ENCODE results near the gene SLCO3A1.
"Not testable (repeated sequence)": the region's sequence is repeated elsewhere in the genome, so short reads cannot be mapped to it uniquely, and the experiment has no call there.

The SLCO3A1 gene

DNA sequence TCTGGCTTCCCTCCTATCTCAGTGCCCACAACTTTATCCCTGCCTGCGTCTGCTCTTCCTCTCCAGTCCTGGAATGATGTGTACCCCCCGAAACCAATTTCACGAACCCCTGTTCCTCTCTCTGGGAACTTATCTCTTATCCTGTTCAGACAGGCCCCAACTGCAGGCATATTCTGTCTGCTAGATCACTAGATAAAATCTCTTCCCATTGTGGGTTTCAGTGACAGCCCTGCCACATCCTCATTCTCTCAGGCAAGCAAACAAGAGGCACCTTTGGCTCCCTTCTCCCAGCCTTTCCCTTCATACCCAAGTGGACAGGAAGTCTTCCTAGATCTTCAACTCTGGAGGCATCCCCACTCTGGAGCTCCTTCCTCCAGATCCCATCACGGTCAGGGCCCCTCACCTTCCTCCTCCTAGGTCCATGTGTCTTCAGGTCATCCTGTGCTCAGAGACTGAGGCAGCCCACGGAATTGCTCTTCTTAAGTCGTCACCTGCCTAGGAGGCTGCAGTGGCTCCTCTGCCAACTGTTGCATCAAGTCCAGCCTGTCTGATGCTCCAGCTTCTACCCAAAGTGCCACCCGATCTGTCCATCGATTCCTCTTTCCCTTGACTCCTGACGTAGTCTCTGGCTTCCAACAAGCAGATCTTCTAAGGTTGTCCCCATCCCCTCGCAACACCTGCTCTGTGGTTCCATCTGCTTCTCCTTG is 190.8 kb downstream of the SLCO3A1 start:
- no peak for DNase-seq

DNA sequence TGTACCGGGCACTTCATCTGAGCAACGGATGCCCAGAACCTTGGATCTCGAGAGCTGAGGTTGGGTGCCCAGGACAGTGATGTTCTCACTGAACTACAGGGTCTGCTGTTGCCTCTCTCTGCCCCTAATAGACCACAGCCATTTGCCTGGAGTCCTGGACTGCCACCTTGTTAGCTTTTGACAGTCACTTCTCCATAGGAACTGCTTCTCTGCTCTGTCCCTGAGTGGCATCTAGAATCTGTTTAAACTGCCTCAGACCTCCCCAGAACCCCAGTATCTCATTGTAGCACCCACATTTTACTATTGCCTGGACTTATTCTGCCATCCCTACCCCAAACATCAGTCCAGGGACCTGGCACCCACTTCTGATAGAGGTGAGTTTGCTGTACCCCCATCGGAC is 194.4 kb downstream of the SLCO3A1 start:
- DNase-seq: no peak

- DNase-seq: no peak
Observed at GRCh38 chr15:92048739-92049138, 195.2 kb downstream of the SLCO3A1 start.

GRCh38 chr15:92049290-92049989 is 195.9 kb downstream of the SLCO3A1 start:
- DNase-seq: no peak

DNA sequence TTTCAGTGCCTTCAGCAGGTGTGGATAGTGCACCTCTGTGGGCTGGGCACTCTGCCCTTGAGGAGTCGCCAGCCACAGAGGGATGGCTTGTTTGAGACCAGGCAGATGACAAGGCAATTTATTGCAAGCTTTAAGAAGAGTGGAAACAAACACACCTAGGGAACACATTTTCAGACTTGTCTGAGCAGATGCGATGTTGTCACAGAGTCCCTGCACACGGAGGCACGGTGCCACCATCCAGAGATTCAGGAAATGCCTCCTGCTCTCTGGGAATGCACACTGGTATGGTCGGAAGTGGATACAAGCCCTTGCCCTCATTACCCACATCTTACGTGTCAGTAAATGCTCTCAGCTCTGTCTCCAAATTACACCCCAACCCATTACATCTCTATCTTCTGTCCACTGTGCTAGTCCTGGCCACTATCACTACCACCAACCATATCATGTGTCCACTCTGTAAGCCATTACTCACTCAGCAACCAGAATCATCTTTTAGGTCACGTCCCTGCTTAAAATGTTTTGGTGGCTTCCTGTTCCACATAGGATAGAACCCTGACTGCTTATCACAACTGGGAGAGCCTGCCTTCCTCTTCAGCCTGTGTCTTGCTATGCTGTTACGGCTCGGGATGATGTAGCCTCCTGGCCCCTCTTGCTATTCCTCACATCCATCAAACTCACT is 196.9 kb downstream of the SLCO3A1 start:
- no peak for DNase-seq

DNA sequence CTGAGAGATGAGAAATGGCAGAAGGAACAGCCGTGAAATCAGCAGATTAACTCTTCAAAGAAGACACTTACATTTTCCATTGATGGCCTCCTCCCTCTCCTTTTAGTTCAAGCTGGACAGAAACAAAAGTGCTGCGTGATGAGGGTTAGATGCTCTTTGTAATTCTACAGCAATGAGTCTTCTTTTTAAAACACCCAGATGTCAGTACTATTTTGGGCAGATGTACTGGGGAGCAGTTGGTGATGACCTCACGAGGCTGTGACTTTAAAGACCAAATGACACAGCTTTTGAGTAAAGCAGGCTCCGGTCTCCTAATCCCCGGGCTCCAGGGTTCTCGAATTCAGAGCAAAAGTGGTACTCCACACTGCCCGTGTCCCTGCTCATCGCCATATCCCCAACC is 198.2 kb downstream of the SLCO3A1 start:
- DNase-seq: no peak

- DNase-seq: no peak
Observed at GRCh38 chr15:92053753-92054316, 200.3 kb downstream of the SLCO3A1 start.

DNA sequence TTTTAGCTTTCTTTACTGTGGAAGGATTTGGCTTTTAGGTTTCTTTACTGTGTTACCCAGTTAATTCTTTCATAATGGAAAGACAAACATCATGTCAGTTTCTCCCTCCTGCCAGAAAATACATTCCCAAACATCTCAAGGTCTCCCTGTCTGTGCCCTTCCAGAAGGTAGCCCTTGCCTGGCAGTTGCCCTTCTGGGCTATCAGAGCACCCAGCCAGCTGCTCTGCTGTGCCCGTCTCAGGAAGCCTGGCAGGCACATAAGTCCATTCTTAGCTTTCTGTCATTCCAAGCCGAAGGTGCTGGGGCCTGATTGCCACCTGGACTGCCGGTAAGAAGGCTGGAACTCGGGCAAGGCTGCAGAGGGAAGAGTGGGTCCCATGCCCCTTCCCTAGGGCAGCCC is 203.4 kb downstream of the SLCO3A1 start:
- DNase-seq: no peak

- DNase-seq: no peak
Observed at GRCh38 chr15:92059036-92059970, 205.8 kb downstream of the SLCO3A1 start.

- DNase-seq: not testable (repeated sequence)
Observed at GRCh38 chr15:92059971-92060311, 206.4 kb downstream of the SLCO3A1 start.

- DNase-seq: no peak
Observed at GRCh38 chr15:92061511-92062195, 208.1 kb downstream of the SLCO3A1 start.

GRCh38 chr15:92062505-92062904 is 209.0 kb downstream of the SLCO3A1 start:
- no peak for DNase-seq

DNA sequence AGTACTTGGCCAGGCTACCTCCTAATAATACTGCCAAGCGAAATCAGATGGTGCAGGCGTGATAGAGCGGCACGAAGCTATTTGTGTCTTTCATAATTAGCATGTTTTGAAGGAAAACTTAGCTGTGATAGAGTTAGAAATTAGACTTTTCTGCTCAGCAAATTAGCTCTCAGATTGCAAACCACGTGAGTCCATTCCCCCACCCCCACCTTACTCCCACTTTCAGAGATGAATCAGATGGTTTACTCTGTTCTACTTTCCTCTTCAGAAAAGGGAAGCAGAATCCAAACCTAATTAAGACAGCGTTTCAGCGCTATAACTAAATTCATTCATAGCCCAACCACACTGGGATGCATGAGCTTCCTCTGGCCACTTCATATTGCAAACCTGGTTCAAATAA is 214.6 kb downstream of the SLCO3A1 start:
- DNase-seq: no peak

- DNase-seq: no peak
Observed at GRCh38 chr15:92069308-92070250, 216.1 kb downstream of the SLCO3A1 start.

- not testable (repeated sequence) for DNase-seq
Observed at GRCh38 chr15:92070251-92070650, 216.7 kb downstream of the SLCO3A1 start.

GRCh38 chr15:92071045-92071634 is 217.6 kb downstream of the SLCO3A1 start:
- DNase-seq: no peak

DNA sequence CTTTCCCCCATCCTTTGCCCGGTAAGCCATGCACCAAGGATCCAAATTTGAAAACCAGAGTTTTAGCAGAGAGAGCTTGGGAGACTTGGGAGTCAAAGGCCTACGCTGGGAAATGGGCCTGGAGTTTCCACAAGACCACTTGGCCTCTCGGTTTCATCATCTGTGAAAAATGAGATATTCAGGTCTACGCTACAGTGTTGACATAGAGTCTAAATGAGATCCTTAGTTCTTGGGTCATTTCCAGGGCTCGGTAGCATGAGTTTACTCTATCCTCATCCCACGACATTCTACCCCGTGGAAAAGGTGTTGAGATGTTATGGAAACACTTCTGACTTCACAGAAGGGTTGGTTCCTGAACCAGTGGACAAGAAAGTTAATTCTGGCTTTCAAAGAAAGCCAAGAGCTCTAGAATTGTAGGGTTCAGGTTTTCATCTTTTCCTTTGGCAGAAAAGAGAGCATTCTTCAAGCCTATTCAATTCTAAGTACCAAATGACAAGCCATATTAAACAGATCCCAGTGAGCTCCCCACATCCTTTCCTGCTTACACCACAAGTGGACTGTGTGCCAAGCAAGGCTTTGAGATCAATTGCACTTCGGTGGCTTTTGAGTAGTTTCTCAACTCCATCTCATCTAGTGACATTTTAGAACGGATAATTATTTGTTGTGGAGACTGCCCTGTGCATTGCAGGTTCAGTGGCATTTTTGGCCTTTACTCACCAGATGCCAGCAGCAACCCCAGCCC is 219.7 kb downstream of the SLCO3A1 start:
- DNase-seq: no peak

- DNase-seq: no peak
Observed at GRCh38 chr15:92074101-92074500, 220.6 kb downstream of the SLCO3A1 start.

GRCh38 chr15:92074646-92075045 is 221.1 kb downstream of the SLCO3A1 start:
- no peak for DNase-seq

DNA sequence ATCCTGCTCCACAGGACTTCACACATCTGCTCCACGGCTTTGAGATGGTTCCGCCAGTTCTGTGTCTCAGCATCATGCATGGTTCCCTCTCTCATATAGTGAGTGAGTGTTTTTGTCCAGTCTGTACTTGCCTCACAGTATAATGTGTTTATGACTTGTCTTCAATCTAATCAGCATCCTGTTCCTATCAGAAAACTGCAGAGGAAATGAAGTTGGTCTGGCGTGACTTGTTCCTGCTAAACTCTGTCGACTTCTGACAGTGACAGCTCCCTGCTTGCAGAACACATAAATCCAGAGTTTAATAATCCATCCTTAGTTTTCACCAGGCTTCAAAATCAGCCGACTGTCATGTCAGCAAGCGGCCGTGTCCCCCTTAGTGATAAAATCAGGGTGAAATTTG is 222.3 kb downstream of the SLCO3A1 start:
- no peak for DNase-seq

All from midbrain (tissue), 1 donor.